OCI-LY1 (cell line): Measurements from ENCODE around the gene DBNL.
"Not testable (repeated sequence)": the region's sequence is repeated elsewhere in the genome, so short reads cannot be mapped to it uniquely, and the experiment has no call there.

Experiments used
- CTCF ChIP-seq: fragments of 200-600 bp; sonication (generic), shearing (Covaris generic); IDR thresholded peaks from 2 replicates; pipeline ENCODE4 v1.5.1; 2017; ENCODE audit warnings: mild to moderate bottlenecking, antibody characterized with exemption, low read length, moderate library complexity, mixed read lengths
- EZH2 ChIP-seq: fragments of 200-600 bp; sonication (generic), shearing (Covaris generic); IDR thresholded peaks from 2 replicates; pipeline ENCODE4 v1.8.0; 2017; ENCODE audit warnings: borderline replicate concordance, mixed run types, mild to moderate bottlenecking, antibody characterized with exemption, low read length, moderate library complexity, mixed read lengths

DNA sequence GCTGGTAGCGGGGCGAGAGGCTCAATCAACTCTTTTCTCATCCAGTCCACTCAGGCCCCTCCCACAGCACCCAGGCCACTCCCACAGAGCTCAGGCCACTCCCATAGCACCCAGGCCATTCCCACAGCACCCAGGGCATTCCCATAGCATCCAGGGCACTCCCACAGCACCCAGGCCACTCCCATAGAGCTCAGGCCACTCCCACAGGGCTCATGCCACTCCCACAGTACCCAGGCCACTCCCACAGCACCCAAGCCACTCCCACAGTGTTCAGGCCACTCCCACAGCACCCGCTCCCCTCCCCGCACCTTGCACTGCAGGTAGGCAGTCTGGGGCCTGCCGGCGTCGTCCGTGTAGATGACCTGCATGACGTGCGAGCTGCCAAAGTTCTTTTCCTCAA is 8.1 kb upstream of the DBNL start:
- TF ChIP-seq CTCF, EZH2: not testable (repeated sequence)
